Upper lobe of left lung (tissue), 6 donors: Measurements from ENCODE around the gene ERCC5. TPM values are rescaled to one million over a fixed set of nuclear protein-coding genes. Genes with fewer than 3 reads are reported as not detected.

Experiments used
- ATAC-seq, 2 donors: fragments of 200-7000 bp; cut with Tn5 transposase; one replicate each; pipeline ENCODE4 v1.9.1; 2022; ENCODE audit warnings: mild to moderate bottlenecking in 2 of 2, moderate library complexity in 2 of 2; ENCODE audit not compliant: low FRiP score in 2 of 2
- DNase-seq, 2 donors: peaks; one replicate each; pipeline ENCODE4 v3.0.0-alpha.2; 2019 to 2020
- H3K27ac ChIP-seq, 4 donors: fragments of 200-600 bp; sonication (generic); one replicate each; pipeline ENCODE4 v1.5.1; 2016 to 2019
- H3K27me3 ChIP-seq, 4 donors: fragments of 200-600 bp; sonication (generic); one replicate each; pipeline ENCODE4 v1.5.1; 2017 to 2019
- H3K36me3 ChIP-seq, 4 donors: fragments of 200-600 bp; sonication (generic); one replicate each; pipeline ENCODE4 v1.5.1; 2016 to 2019
- H3K4me1 ChIP-seq, 4 donors: fragments of 200-600 bp; sonication (generic); one replicate each; pipeline ENCODE4 v1.5.1; 2018 to 2019
- H3K4me3 ChIP-seq, 4 donors: fragments of 200-600 bp; sonication (generic); one replicate each; pipeline ENCODE4 v1.5.1; 2017 to 2019; ENCODE audit warnings: mild to moderate bottlenecking in 2 of 4, moderate library complexity in 1 of 4
- H3K9me3 ChIP-seq, 4 donors: fragments of 200-600 bp; sonication (generic); one replicate each; pipeline ENCODE4 v1.5.1; 2018 to 2019
- EP300 ChIP-seq, 4 donors: sonication (generic); formaldehyde crosslinking; IDR thresholded peaks; one replicate each; pipeline ENCODE4 v1.5.1; 2017; ENCODE audit warnings: antibody characterized with exemption in 4 of 4, control low read depth in 2 of 4
- POLR2A ChIP-seq, 4 donors: fragments of 450-650 bp; IDR thresholded peaks; one replicate each; pipeline ENCODE4 v1.5.1; 2016 to 2017; ENCODE audit warnings: antibody characterized with exemption in 4 of 4, mild to moderate bottlenecking in 2 of 4
- POLR2AphosphoS5 ChIP-seq, 2 donors: sonication (generic); formaldehyde crosslinking; IDR thresholded peaks; one replicate each; pipeline ENCODE4 v1.5.1; 2017; ENCODE audit warnings: antibody characterized with exemption in 2 of 2
- WGBS, 2 donors: methylation state at CpG; one replicate each; pipeline ENCODE4 v1.1.5; 2017 to 2018; 5-methylcytosine and 5-hydroxymethylcytosine counted together
- total RNA-seq, 6 donors: library from RNA; depleted of rRNA in 4 of 6; stranded (reverse); fragments of >200 nt in 4 of 6; gene quantifications; one replicate each; pipeline versions ENCODE4 v1.1.0 to v1.2.1, GENCODE V29; 2016 to 2021
- TF ChIP-seq, protein P1 (sequence below), 6 experiments: fragments of 450-650 bp in 4 of 6; fragments of 200-600 bp in 2 of 6; sonication (generic) in 2 of 6; IDR thresholded peaks; one replicate each; pipeline ENCODE4 v1.5.1; 2016 to 2019; ENCODE audit warnings: antibody characterized with exemption in 6 of 6
- donor health status: DM: no; HTN: no; CAD: no; lungs with moderate emphysema.
- donor health status: DM: no; HTN: yes; CAD: no; lungs with severe emphysema.

Gene ERCC5
- total RNA-seq, 6 donors from 2014 or later: 39.1 to 138 (median 47.4) TPM

GRCh38 chr13:102817907-102818306 lies 27.9 kb upstream of the ERCC5 start:
- H3K4me1 ChIP-seq: peaks cover 0 to 2% (median under 1%) of the 10 kb centered on the region in 4 donors
- H3K27me3 ChIP-seq: no peaks in the 10 kb centered on the region
- no peak for DNase-seq
- peaks cover 0 to 30% (median 8%) of the 10 kb centered on the region in 4 donors for H3K36me3 ChIP-seq
- no peak overlapping the region for H3K27ac ChIP-seq
- TF ChIP-seq, protein P1, sequence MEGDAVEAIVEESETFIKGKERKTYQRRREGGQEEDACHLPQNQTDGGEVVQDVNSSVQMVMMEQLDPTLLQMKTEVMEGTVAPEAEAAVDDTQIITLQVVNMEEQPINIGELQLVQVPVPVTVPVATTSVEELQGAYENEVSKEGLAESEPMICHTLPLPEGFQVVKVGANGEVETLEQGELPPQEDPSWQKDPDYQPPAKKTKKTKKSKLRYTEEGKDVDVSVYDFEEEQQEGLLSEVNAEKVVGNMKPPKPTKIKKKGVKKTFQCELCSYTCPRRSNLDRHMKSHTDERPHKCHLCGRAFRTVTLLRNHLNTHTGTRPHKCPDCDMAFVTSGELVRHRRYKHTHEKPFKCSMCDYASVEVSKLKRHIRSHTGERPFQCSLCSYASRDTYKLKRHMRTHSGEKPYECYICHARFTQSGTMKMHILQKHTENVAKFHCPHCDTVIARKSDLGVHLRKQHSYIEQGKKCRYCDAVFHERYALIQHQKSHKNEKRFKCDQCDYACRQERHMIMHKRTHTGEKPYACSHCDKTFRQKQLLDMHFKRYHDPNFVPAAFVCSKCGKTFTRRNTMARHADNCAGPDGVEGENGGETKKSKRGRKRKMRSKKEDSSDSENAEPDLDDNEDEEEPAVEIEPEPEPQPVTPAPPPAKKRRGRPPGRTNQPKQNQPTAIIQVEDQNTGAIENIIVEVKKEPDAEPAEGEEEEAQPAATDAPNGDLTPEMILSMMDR (IDR thresholded peaks at IDR 0.05): no peak
- TF ChIP-seq POLR2A (IDR thresholded peaks at IDR 0.05): no peak
- no peak for TF ChIP-seq EP300 (IDR thresholded peaks at IDR 0.05)
- TF ChIP-seq POLR2AphosphoS5 (IDR thresholded peaks at IDR 0.05): no peak
- no peaks in the 10 kb centered on the region for H3K9me3 ChIP-seq
- ATAC-seq: no peak
- H3K4me3 ChIP-seq: no peak overlapping the region

GRCh38 chr13:102825400-102825799 lies 20.4 kb upstream of the ERCC5 start:
- Histone ChIP-seq H3K27ac (no peak overlapping the region), H3K4me3 (no peak overlapping the region), H3K9me3 (no peaks in the 10 kb centered on the region), H3K27me3 (no peaks in the 10 kb centered on the region), H3K36me3 (peaks cover 0 to 50% (median 6%) of the 10 kb centered on the region in 4 donors), H3K4me1 (no peaks in the 10 kb centered on the region)
- TF ChIP-seq POLR2AphosphoS5 (IDR thresholded peaks at IDR 0.05) (no peak), EP300 (IDR thresholded peaks at IDR 0.05) (no peak), POLR2A (IDR thresholded peaks at IDR 0.05) (no peak)
- TF ChIP-seq, protein P1 (IDR thresholded peaks at IDR 0.05): no peak
- 86 to 95% methylated on average over 4 of the region's 4 CpGs for WGBS, 2 donors
- no peak for DNase-seq
- no peak for ATAC-seq

DNA sequence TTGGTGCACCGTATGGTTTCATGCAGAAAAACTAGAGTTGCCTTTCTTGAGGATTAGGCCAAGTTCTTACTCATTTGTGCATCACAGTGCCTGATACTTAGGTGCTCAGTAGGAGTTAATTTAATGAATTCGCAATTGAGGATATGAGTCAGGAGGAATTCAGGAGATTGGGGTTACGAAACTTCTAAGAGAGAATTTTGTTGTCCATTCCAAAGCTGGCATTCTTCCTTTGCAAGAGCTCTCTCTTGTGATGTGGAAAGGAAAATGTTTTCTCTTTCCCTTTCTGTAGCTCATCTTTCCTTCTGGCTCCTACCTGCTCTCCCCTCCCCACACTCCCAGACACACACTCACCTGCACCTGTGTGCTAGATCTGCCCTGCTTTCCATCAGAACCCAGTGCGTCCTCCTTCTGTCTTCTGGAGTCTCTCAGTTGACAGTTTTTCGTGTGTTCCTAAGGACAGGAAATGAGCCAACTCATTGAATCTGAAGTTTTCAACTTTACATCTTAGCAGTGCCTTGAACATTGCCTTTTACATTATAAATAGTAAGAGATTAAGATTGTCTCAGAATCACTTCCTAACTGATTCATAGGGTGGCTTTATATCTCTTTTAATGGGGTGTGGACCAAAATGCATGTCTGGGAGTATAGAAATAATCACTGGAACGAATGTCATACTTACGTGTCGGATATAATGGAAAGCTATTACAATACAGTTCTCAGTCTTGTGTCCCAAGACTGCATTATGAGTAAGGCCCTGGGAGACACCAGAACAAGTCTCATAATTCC lies 19.7 kb upstream of the ERCC5 start:
- Histone ChIP-seq H3K36me3 (peaks cover 0 to 46% (median 6%) of the 10 kb centered on the region in 4 donors), H3K27ac (no peak overlapping the region), H3K27me3 (no peaks in the 10 kb centered on the region), H3K4me1 (peaks cover 0 to 4% (median 2%) of the 10 kb centered on the region in 4 donors), H3K9me3 (no peaks in the 10 kb centered on the region), H3K4me3 (no peak overlapping the region)
- no peak for ATAC-seq
- 78 to 86% methylated on average over 8 of the region's 8 CpGs for WGBS, 2 donors
- no peak for DNase-seq
- TF ChIP-seq POLR2AphosphoS5 (IDR thresholded peaks at IDR 0.05) (no peak), EP300 (IDR thresholded peaks at IDR 0.05) (no peak), POLR2A (IDR thresholded peaks at IDR 0.05) (no peak)
- TF ChIP-seq, protein P1 (IDR thresholded peaks at IDR 0.05): no peak

DNA sequence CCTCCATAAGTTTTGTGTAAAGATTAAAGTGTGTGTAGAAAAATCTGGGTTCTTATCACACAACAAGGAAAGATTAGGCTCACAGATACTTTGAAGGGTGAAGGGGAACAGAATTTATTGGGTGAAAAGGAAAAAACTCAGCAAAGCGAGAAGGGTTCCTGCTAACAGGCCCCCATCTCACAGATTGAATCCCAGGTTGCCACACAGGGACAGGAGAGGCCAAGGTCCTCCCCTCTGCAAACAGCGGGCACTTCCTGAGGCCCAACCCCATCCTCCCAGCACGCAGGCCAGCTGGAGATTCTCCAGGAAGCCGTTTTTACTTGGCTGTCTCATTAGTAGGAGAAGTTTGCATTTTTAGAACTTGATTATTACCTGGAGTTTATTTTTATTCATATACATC lies 15.2 kb upstream of the ERCC5 start:
- ATAC-seq: no peak
- DNase-seq: no peak

More for the DNA sequence above, 15.2 kb upstream of the ERCC5 start:
- H3K4me3 ChIP-seq: no peak overlapping the region
- TF ChIP-seq POLR2A (IDR thresholded peaks at IDR 0.05) (no peak), POLR2AphosphoS5 (IDR thresholded peaks at IDR 0.05) (no peak), EP300 (IDR thresholded peaks at IDR 0.05) (no peak)
- TF ChIP-seq, protein P1 (IDR thresholded peaks at IDR 0.05): no peak
- H3K36me3 ChIP-seq: peaks cover 0 to 39% (median 0%) of the 10 kb centered on the region in 4 donors
- H3K27ac ChIP-seq: no peak overlapping the region
- peaks cover 0 to 4% (median 2%) of the 10 kb centered on the region in 4 donors for H3K4me1 ChIP-seq
- 24 to 29% methylated on average over 4 of the region's 4 CpGs for WGBS, 2 donors
- H3K9me3 ChIP-seq: no peaks in the 10 kb centered on the region
- H3K27me3 ChIP-seq: no peaks in the 10 kb centered on the region
